ENCODE results near the gene AVPI1. TPM values are rescaled to one million over a fixed set of nuclear protein-coding genes. Genes with fewer than 3 reads are reported as not detected.
"Not testable (repeated sequence)": the region's sequence is repeated elsewhere in the genome, so short reads cannot be mapped to it uniquely, and the experiment has no call there.

The AVPI1 gene
- total RNA-seq, 1 experiment from 2014 or later = 13.3 TPM

- peak; percentile 70 for DNase-seq (ENCODE audit: low read depth)
Measured at GRCh38 chr10:97683556-97684367, 3.3 kb downstream of the AVPI1 start.

- no peak for DNase-seq (ENCODE audit: low read depth)
Measured at GRCh38 chr10:97682042-97682441, 5.0 kb downstream of the AVPI1 start.

GRCh38 chr10:97679594-97679993 is 7.4 kb downstream of the AVPI1 start:
- no peak for DNase-seq (ENCODE audit: low read depth)

- peak; percentile 44 for DNase-seq (ENCODE audit: low read depth)
Measured at GRCh38 chr10:97676770-97677581, 10.1 kb downstream of the AVPI1 start.

GRCh38 chr10:97675222-97675621 is 11.8 kb downstream of the AVPI1 start:
- DNase-seq (ENCODE audit: low read depth) = no peak

GRCh38 chr10:97673736-97674525 is 13.1 kb downstream of the AVPI1 start:
- peak; percentile 72 for DNase-seq (ENCODE audit: low read depth)

GRCh38 chr10:97669571-97669970 is 17.5 kb downstream of the AVPI1 start:
- no peak for DNase-seq (ENCODE audit: low read depth)

- no peak for DNase-seq (ENCODE audit: low read depth)
Measured at GRCh38 chr10:97667463-97667862, 19.6 kb downstream of the AVPI1 start.

- no peak for DNase-seq (ENCODE audit: low read depth)
Measured at GRCh38 chr10:97666992-97667391, 20.0 kb downstream of the AVPI1 start.

- DNase-seq (ENCODE audit: low read depth) = no peak
Measured at GRCh38 chr10:97664282-97664850, 22.7 kb downstream of the AVPI1 start.

GRCh38 chr10:97659589-97659988 is 27.5 kb downstream of the AVPI1 start:
- no peak for DNase-seq (ENCODE audit: low read depth)

- no peak for DNase-seq (ENCODE audit: low read depth)
Measured at GRCh38 chr10:97656777-97657176, 30.3 kb downstream of the AVPI1 start.

GRCh38 chr10:97651773-97652172 is 35.3 kb downstream of the AVPI1 start:
- peak; percentile 90 for DNase-seq (ENCODE audit: low read depth)

- no peak for DNase-seq (ENCODE audit: low read depth)
Measured at GRCh38 chr10:97650726-97651125, 36.3 kb downstream of the AVPI1 start.

- not testable (repeated sequence) for DNase-seq (ENCODE audit: low read depth)
Measured at GRCh38 chr10:97649405-97649750, 37.7 kb downstream of the AVPI1 start.

GRCh38 chr10:97648562-97649404 is 38.3 kb downstream of the AVPI1 start:
- DNase-seq (ENCODE audit: low read depth) = peak; percentile 94

- DNase-seq (ENCODE audit: low read depth) = peak; percentile 50
Measured at GRCh38 chr10:97647556-97647955, 39.5 kb downstream of the AVPI1 start.

- no peak for DNase-seq (ENCODE audit: low read depth)
Measured at GRCh38 chr10:97644936-97645335, 42.1 kb downstream of the AVPI1 start.

GRCh38 chr10:97643441-97643985 is 43.5 kb downstream of the AVPI1 start:
- DNase-seq (ENCODE audit: low read depth) = no peak

GRCh38 chr10:97642471-97643159 is 44.4 kb downstream of the AVPI1 start:
- DNase-seq (ENCODE audit: low read depth) = not testable (repeated sequence)

Data from M059J (cell line).